Fibroblast of skin of left quadriceps (primary cell): ENCODE data around the gene NBPF1.
A peak's percentile ranks its signal among the peaks of the same experiment; 100 is the strongest.
"Not testable (repeated sequence)": the region's sequence is repeated elsewhere in the genome, so short reads cannot be mapped to it uniquely, and the experiment has no call there.

Experiments used
- DNase-seq, 2 experiments: peaks; one replicate each; pipeline ENCODE4 v3.0.0-alpha.2; 2013; ENCODE audit warnings: low read depth in 2 of 2

The NBPF1 gene

DNA sequence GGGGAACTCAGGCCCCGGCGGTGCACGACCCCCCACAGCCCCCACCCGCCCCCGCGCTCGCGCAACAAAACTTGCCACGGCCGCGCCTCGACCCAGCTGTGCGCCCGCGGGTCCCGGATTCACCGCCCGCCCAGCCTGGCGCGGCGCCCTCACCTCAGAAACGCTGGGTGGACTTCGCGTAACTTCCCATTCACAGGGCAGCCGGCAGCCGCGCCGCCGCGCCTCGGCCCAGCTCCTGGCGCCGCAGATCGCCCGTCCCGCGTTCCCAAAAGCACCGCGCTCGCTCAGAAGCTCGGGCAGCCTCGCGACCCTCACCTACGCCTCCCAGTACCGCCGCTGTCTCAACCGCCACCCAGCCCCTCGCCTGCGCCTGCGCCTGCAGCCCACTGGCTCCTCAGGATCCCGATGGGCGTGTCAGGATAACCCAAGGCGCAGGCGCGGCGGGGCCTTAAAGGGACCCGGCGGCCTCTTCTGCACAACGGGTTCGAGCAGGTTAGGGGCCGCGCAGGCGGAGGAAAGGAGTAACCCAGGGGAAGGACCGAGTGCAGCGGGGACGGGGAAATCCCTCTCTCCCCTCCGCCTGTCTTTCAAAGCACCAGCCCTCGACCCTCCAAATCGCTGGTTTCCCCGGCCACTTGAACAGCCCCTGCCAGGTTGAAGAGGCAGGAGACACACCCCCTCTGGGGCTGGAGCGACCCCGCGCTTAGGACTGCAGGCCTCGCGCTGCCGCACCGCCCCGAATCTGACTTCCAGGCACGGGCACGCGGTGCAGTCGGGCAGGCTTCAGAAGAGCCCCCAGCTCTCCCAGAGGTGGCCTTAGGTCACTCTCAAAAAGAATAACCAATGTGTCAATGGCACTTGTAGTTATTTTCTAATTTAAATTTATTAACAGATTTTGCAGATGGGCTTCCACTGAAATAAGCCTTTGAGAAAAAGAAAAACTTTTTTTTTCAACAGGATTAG is at the start of gene NBPF1:
Gene NBPF1 (minus strand): TSS at position 380 of the 963 bp plus-strand sequence.
- DNase-seq, result peak; percentile 89 to 93

DNA sequence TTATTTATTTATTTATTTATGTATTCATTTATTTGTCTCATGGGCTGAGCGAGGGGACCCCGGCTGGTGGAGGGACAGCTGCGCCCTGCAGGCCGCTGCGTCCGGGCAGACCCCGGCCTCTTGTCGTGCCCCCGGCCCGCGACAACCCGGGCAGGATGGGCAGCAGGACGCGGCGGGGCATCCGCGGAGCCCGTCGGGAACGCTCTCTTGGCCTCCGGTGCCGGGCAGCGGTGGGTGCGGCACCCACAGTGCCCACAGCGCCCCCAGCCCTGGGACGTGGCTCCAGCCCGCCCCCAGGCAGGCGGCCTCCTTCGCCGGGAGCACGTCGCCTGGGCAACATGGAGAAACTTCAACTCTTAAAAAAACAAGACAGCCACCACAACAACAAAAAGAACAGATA is 44.9 kb upstream of the NBPF1 start:
- DNase-seq, result not testable (repeated sequence)

DNA sequence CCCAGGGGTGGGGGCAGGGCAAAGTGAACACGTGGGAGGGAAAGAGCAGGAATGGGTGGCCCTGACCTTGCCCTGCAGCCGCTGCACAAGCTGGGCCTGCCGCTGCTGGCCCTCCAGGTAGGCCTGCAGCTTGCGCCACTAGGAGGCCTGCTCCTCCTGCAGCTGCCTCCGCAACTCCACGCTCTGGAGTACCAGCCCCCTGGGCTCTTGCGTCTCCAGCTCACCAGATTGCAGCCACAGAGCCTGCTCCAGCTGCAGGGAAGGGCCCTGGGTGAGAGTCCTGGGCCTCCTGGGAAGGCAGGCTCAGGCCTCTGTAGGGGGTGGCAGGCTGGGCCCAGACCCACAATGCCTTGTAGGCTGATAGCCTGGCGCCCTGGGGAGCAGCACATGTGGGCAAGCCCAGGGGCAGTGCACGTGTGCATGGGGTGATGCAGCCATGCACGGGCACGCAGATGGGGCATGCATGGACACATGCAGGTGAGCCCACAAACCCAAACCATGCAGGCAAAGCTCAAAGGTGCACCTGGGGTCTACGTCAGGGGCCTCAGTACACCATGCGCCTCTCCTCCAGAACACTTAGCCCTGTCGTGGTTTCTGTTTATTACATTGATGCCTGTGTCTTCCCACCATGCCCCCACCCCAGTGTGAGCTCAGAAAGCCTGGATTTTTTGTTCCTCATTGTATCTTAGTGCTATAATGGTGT is 43.8 kb upstream of the NBPF1 start:
- not testable (repeated sequence) for DNase-seq

DNA sequence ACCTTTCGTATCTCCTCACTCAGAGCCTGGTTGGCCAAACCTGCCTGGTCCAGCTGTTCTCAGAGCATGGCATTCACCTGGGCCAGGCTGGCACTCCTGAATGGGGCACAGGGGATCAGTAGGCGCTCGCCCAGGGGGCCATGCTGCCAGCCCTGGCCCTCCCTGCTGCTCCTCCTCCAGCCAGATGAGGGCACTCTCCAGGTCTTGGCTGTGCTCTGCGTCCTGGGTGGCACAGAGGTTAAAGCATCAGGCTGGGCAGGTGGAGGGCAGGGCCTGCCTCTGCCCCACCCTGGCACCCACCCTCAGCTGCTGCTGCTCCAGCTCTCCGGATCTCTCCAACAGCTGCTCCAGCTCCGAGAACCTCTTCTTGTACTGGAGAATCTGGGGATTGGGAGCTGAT is 43.2 kb upstream of the NBPF1 start:
- not testable (repeated sequence) for DNase-seq

DNA sequence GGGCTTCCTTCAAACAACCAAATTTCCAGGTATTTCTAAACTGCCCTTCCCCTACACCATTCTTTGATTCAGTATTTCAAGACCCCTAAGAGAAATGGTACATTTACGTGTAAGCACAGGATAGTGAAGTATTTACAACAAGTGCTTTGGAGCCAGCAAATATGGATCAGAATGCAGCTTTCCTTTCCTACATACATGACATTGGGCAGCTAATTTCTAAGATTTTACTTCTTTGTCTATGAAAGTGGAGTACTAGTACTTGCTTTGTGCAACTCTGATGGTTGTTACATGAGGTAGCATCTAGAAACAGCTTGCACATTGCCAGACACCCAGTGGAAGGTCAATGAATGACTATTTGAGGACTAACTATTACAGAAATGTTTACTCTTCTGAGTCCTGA is 38.2 kb upstream of the NBPF1 start:
- DNase-seq, result not testable (repeated sequence)

DNA sequence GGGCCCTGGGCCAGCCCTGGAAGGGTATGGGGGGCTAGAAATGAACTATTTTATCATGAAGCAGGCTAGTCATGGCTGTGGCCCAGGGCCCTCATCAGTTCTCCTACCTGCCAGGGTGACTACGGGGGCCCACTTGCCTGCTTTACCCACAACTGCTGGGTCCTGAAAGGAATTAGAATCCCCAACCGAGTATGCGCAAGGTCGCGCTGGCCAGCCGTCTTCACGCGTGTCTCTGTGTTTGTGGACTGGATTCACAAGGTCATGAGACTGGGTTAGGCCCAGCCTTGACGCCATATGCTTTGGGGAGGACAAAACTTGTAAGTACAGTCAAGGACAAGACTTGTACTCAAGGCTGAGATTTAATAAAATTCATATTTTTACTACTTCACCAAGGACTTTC is 36.6 kb upstream of the NBPF1 start:
- DNase-seq, result not testable (repeated sequence)

DNA sequence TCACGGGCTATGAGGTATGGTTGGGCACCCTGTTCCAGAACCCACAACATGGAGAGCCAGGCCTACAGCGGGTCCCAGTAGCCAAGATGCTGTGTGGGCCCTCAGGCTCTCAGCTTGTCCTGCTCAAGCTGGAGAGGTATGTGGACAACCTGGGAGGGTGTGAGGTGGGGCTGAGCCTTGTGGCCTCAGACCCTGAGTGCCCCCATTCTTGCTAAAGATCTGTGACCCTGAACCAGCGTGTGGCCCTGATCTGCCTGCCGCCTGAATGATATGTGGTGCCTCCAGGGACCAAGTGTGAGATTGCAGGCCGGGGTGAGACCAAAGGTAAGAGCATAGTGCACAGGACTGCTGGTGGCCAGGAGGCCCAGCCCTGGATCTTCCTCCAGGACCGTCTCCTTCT is 36.0 kb upstream of the NBPF1 start:
- not testable (repeated sequence) for DNase-seq

DNA sequence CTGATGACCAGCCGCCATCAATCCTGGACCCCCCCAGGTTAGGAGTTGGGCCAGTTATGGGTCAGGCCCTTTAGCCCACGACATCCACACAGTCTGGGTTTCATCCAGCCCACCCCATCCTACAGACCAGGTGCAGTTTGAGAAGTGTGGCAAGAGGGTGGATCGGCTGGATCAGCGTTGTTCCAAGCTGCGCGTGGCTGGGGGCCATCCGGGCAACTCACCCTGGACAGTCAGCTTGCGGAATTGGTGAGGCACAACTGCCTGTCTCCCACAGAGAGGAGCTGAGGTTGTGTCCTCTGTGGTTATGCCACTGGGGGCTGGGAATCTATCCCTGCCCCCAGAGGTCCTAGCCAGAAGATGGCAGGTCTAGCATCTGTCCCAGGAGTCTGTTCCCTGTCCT is 35.4 kb upstream of the NBPF1 start:
- not testable (repeated sequence) for DNase-seq

DNA sequence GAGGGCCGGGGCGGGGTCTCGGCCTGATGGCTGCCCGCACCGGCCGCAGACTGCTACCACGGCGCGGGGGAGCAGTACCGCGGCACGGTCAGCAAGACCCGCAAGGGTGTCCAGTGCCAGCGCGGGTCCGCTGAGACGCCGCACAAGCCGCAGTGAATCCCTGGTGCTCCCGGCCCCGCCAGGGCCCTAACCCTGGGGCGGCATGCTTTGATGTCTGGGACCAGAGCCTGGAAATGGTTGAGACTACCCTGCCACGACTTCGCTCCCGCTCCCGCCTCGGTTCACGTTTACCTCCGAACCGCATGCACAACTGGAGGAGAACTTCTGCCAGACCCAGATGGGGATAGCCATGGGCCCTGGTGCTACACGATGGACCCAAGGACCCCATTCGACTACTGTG is 34.9 kb upstream of the NBPF1 start:
- not testable (repeated sequence) for DNase-seq

DNA sequence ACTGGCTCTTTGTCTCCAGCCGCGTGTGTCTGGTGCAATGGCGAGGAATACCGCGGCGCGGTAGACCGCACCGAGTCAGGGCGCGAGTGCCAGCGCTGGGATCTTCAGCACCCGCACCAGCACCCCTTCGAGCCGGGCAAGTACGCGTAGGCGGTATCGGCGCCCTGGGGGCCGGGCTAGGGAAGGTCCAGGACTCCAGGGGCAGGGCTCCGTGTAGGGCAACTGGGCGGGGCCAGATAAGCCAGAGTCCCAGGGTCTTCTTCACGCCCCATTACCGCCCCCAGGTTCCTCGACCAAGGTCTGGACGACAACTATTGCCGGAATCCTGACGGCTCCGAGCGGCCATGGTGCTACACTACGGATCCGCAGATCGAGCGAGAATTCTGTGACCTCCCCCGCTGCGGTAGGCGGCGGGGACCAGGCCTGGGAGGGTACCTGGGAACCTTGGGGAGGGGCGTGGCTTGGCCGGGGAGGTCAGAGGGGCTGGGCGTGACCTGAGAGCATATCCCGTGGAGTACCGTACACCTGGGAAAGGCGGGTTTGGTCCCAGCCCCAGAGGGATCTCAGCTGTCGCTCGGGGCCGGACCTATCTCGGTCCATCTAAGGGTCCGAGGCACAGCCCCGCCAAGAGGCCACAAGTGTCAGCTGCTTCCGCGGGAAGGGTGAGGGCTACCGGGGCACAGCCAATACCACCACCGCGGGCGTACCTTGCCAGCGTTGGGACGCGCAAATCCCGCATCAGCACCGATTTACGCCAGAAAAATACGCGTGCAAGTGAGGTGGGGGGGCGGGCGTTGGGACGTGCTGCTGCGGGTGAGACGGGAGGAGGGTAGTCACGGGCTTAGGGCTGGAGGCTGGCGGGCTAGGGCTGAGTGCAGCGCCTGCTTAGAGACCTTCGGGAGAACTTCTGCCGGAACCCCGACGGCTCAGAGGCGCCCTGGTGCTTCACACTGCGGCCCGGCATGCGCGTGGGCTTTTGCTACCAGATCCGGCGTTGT is 34.1 kb upstream of the NBPF1 start:
- DNase-seq, result not testable (repeated sequence)

DNA sequence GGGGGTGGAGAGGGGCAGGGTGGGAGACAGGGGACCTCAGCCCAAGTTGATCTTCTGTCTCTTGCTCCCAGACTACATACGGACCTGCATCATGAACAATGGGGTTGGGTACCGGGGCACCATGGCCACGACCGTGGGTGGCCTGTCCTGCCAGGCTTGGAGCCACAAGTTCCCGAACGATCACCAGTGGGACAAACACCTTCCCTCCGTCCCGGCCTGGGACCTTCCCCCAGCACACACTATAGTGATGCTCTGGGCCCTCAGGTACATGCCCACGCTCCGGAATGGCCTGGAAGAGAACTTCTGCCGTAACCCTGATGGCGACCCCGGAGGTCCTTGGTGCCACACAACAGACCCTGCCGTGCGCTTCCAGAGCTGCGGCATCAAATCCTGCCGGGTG is 33.4 kb upstream of the NBPF1 start:
- DNase-seq, result not testable (repeated sequence)

DNA sequence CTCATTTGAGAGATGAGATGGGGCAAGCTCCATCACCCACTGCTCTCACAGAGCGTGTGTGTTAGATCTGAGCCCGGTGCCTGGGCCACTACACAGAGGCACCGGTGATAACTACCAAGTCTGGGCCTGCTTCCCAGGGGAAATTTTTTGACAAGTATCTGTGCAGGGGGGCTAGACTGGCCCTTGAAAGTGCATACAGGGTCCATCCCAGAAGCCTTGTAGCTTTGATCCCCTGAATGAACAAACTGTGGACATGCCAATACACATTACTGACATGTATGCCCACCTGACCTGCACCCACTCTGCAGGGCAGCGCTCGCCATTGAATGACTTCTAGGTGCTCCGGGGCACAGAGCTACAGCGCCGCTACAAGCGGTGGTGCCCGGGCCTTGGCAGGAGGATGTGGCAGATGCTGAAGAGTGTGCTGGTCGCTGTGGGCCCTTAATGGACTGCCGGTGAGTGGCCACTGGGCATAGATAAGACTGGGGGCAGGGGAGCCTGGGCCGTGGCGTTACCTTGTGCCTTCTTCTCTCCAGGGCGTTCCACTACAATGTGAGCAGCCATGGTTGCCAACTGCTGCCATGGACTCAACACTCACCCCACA is 32.8 kb upstream of the NBPF1 start:
- not testable (repeated sequence) for DNase-seq

DNA sequence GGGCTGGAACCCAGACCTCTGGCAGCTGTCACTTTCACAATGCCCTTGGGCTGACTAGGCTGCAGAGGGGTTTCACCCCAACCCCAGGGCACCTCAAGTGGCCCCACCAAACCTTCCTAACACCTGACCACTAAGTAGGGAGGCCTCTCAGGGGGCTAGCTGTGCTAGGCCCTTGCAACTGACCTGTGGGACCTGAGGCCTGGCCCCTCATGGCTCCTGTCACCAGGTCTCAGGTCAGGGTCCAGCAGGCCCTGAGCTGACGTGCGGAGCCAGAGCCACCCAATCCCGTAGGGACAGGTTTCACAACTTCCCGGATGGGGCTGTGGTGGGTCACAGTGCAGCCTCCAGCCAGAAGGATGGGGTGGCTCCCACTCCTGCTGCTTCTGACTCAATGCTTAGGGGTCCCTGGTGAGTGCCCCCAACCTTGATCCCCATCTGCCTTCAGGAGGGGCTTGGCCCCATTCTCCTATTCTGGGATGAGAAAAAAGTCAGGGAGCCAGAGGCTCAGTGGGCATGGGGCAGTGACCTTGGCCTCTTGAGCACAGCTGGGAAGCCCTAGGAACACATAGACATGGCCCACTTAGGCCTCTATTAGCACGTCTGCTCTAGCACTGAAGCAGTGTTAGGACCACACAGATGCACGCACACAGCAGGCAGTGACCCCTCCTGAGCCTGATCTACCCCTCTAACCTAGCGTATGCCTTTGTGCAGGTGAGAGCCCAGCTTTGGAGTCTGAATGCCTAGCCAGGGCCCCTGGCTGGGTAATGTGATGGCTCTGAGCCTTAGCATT is 32.1 kb upstream of the NBPF1 start:
- DNase-seq, result not testable (repeated sequence)

DNA sequence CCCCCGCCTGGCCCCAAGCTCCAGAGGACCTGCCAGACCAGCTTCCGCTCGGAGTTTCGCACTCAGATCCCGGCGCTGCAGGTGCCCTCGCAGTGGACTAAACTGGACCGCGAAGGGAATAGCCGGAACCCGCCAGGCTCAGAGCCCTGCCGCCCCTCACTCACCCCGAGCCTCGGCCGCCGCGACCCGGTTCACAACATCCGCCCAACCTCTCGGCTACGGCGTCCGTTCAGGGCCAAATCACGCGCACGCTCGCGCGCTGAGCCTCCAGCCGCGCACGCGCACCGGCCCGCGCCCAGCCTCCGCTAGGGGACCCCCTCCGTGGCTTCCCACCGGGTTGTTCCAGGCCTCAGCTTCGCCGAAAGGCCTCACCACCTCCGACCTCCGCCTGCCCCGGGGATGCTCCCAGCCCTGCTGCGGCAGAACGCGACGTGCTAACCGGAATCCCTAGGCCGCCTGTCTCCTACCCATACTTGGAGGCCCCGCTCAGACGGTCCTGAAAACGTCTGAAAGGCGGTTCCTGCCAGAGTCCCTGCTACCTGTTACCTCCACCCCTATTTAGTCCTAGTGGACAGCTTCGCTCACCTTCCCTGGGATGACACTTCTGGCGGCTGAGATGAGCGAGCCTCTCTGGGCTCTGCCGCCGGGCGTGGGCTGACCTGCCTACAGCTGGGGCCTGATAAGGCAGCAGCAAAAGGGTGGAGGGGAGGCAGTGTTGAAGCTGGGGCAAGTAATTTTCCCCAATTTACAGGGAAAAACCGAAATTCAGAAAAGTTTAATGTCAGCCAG is 31.3 kb upstream of the NBPF1 start:
- DNase-seq, result peak; percentile 90 to 92

DNA sequence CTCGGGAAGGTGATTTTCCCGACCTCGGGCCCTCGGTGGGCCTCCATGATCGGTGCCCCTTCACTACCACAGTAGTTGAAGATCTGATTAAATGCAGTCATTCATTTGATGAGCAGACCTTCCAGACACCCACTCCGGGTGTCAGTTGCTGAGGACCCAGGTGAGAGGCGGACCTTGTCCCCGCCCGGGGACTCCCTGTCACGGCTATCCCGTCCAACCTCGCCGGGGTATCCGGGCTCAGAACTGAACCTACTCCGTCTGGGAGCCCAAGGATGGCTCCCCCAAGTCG is 30.8 kb upstream of the NBPF1 start:
- no peak for DNase-seq

DNA sequence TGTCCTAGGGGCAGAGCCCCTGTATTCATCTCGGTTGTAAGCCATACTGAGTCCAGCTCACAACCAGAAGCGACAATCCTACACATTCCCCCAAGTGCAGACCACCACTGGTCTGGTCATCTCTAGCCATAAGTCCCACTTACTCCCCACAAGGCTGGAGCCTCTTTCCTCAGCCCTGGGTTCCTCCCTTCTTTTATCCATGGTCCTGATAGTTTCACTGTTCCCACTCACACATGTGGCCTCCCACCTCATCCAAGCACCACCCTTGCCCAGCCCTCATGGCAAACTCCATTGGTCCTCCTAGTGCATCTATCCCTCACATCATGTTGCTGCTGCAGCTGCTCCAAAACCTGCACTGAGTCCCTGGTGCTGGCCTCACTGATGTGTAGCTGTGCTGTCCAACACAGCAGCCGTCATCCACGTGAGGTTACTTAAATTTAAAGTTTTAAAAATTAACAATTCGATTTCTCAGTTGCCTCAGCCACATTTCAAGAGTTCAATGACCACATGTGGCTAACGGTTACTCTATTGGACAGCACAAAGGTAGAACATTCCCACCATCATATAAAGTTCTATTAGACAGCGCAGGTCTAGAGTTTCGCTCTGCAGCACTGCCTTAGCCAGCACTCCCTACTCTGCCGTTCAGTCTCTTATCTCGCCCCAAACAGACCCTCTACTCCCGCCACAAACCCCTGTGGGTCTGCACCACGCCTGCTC is 30.3 kb upstream of the NBPF1 start:
- not testable (repeated sequence) for DNase-seq

DNA sequence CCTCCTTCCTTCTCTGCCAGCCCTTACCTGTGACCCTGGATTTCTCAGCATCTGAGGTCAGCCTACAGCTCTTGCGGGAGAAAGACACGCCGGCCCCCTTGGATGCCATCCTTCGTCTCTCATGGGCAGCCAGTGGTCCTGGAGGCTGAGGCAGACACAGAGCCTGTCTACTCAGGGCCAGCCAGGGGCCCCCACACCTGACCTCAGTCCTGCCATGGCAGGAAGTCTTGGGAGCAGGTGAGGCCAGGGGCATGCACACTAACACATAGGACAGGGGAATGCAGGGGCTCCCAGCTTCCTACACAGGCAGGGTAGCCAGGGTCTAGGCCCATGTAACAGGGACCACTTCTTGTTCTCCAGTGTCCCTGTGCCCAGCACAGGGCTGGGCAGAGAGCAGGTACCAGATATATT is 29.6 kb upstream of the NBPF1 start:
- not testable (repeated sequence) for DNase-seq

DNA sequence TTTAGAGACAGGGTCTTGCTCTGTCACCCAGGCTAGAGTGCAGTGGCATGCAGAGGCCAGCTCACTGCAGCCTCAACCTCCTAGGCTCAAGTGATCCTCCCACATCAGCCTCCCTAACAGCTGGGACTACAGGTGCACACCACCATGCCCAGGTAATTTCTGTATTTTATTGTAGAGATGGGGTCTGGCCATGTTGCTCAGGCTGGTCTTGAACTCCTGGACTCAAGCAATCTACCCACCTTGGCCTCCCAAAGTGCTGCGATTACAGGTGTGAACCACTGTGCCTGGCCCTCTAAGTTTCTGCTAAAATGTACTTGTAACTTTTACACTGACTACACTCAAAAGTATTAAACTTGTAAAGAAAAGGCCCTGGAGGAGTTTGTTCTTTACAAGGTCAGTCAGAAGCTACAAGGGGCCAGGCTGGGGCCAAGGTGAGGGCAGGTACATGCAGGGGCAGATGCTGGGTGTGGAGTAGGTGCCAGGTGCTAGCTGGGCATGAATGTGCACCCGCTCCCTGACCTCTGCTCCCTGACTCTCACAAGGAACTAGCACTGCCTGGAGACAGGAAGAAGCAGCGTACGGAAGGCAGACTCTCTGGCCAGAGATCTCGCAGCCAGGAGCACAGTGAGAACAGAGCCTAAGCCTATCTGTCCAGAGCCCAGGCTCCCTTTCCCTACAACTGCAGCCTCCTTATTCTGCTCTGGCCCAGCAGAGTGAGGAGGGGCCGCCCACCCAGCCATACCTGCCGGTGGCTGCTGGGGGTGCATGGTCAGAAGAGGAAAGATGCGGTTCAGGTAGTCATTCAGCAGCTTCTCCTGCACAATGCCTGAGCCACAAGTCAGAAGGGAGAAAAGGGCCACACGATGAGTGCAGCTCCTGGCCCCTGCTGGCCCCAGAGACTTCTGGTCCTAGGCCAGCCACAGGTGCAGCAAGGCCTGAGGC is 28.9 kb upstream of the NBPF1 start:
- DNase-seq, result not testable (repeated sequence)
